Stomach smooth muscle (tissue), 2 donors: ENCODE measurements around the gene BDKRB1.

Source experiments
- H3K27ac ChIP-seq: one replicate; pipeline ENCODE4 v1.7.0; 2013; ENCODE audit warnings: mild to moderate bottlenecking, low read length, inconsistent platforms
- H3K27me3 ChIP-seq, 2 donors: one replicate each; pipeline ENCODE4 v1.7.0; 2013; ENCODE audit warnings: low read length in 2 of 2; ENCODE audit not compliant: insufficient read depth in 2 of 2, control insufficient read depth in 1 of 2
- H3K36me3 ChIP-seq, 2 donors: one replicate each; pipeline ENCODE4 v1.7.0; 2013; ENCODE audit warnings: low read length in 2 of 2; ENCODE audit not compliant: control insufficient read depth in 2 of 2, insufficient read depth in 2 of 2
- H3K4me1 ChIP-seq: one replicate; pipeline ENCODE4 v1.7.0; 2013; ENCODE audit warnings: low read length; ENCODE audit not compliant: control insufficient read depth, insufficient read depth
- H3K4me3 ChIP-seq, 2 donors: one replicate each; pipeline ENCODE4 v1.7.0; 2013; ENCODE audit warnings: low read length in 2 of 2
- H3K9ac ChIP-seq, 2 donors: one replicate each; pipeline ENCODE4 v1.7.0; 2013; ENCODE audit warnings: low read length in 2 of 2, mild to moderate bottlenecking in 1 of 2
- H3K9me3 ChIP-seq, 2 donors: one replicate each; pipeline ENCODE4 v1.7.0; 2013; ENCODE audit warnings: low read length in 2 of 2; ENCODE audit not compliant: control insufficient read depth in 2 of 2
- donor health status: healthy.
- donor health status: Pancreatic carcinoma.

BDKRB1 gene

GRCh38 chr14:96261053-96261452, 5.0 kb downstream of the BDKRB1 start:
- no peaks in the 10 kb centered on the region for H3K27me3 ChIP-seq
- no peaks in the 10 kb centered on the region for H3K9me3 ChIP-seq
- no peaks in the 10 kb centered on the region for H3K36me3 ChIP-seq
- peaks cover 9% of the 10 kb centered on the region for H3K4me1 ChIP-seq
- no peak overlapping the region for H3K27ac ChIP-seq
- H3K4me3 ChIP-seq, result no peak overlapping the region
- no peak overlapping the region for H3K9ac ChIP-seq

GRCh38 chr14:96261772-96262655, 6.0 kb downstream of the BDKRB1 start:
- no peak overlapping the region for H3K27ac ChIP-seq
- peaks cover 8% of the 10 kb centered on the region for H3K4me1 ChIP-seq
- H3K27me3 ChIP-seq, result no peaks in the 10 kb centered on the region
- H3K36me3 ChIP-seq, result no peaks in the 10 kb centered on the region
- H3K4me3 ChIP-seq, result no peak overlapping the region
- no peaks in the 10 kb centered on the region for H3K9me3 ChIP-seq
- H3K9ac ChIP-seq, result no peak overlapping the region

GRCh38 chr14:96263347-96264199, 7.6 kb downstream of the BDKRB1 start:
- peaks cover 13% of the 10 kb centered on the region for H3K4me1 ChIP-seq
- no peaks in the 10 kb centered on the region for H3K27me3 ChIP-seq

GRCh38 chr14:96264200-96264553, 8.2 kb downstream of the BDKRB1 start:
- H3K27ac ChIP-seq, result no peak overlapping the region
- no peak overlapping the region for H3K4me3 ChIP-seq
- H3K9ac ChIP-seq, result no peak overlapping the region
- H3K27me3 ChIP-seq, result no peaks in the 10 kb centered on the region
- peaks cover 19% of the 10 kb centered on the region for H3K4me1 ChIP-seq
- no peaks in the 10 kb centered on the region for H3K9me3 ChIP-seq
- H3K36me3 ChIP-seq, result no peaks in the 10 kb centered on the region

More at GRCh38 chr14:96263347-96264199, 7.6 kb downstream of the BDKRB1 start:
- no peak overlapping the region for H3K4me3 ChIP-seq
- no peaks in the 10 kb centered on the region for H3K9me3 ChIP-seq
- H3K27ac ChIP-seq, result no peak overlapping the region
- no peaks in the 10 kb centered on the region for H3K36me3 ChIP-seq
- H3K9ac ChIP-seq, result no peak overlapping the region

- Histone ChIP-seq H3K27me3 (no peaks in the 10 kb centered on the region), H3K27ac (no peak overlapping the region), H3K4me1 (peaks cover 22% of the 10 kb centered on the region), H3K36me3 (no peaks in the 10 kb centered on the region), H3K9ac (no peak overlapping the region), H3K9me3 (no peaks in the 10 kb centered on the region), H3K4me3 (no peak overlapping the region)
Measured at GRCh38 chr14:96264853-96265252, 8.8 kb downstream of the BDKRB1 start.

- Histone ChIP-seq H3K4me1 (peaks cover 22% of the 10 kb centered on the region), H3K27ac (no peak overlapping the region), H3K4me3 (no peak overlapping the region), H3K27me3 (no peaks in the 10 kb centered on the region), H3K36me3 (no peaks in the 10 kb centered on the region), H3K9ac (no peak overlapping the region), H3K9me3 (no peaks in the 10 kb centered on the region)
Measured at GRCh38 chr14:96265383-96266095, 9.5 kb downstream of the BDKRB1 start.

- peaks cover 17% of the 10 kb centered on the region for H3K4me1 ChIP-seq
- no peak overlapping the region for H3K27ac ChIP-seq
- no peaks in the 10 kb centered on the region for H3K36me3 ChIP-seq
- H3K9ac ChIP-seq, result no peak overlapping the region
- peaks cover 0 to 4% of the 10 kb centered on the region in 2 donors for H3K9me3 ChIP-seq
- no peaks in the 10 kb centered on the region for H3K27me3 ChIP-seq
- no peak overlapping the region for H3K4me3 ChIP-seq
Measured at GRCh38 chr14:96267336-96267735, 11.3 kb downstream of the BDKRB1 start.

GRCh38 chr14:96267916-96268315, 11.9 kb downstream of the BDKRB1 start:
- H3K4me1 ChIP-seq, result peaks cover 17% of the 10 kb centered on the region
- H3K9ac ChIP-seq, result no peak overlapping the region
- H3K9me3 ChIP-seq, result peaks cover 0 to 4% of the 10 kb centered on the region in 2 donors
- no peak overlapping the region for H3K4me3 ChIP-seq
- no peaks in the 10 kb centered on the region for H3K27me3 ChIP-seq
- no peak overlapping the region for H3K27ac ChIP-seq
- no peaks in the 10 kb centered on the region for H3K36me3 ChIP-seq

GRCh38 chr14:96268431-96269358, 12.7 kb downstream of the BDKRB1 start:
- Histone ChIP-seq H3K9ac (no peak overlapping the region), H3K36me3 (no peaks in the 10 kb centered on the region), H3K9me3 (peaks cover 0 to 4% of the 10 kb centered on the region in 2 donors), H3K4me1 (peaks cover 17% of the 10 kb centered on the region), H3K27ac (peak overlapping the region; percentile 46), H3K4me3 (no peak overlapping the region), H3K27me3 (no peaks in the 10 kb centered on the region)

GRCh38 chr14:96269359-96269710, 13.3 kb downstream of the BDKRB1 start:
- H3K27ac ChIP-seq, result no peak overlapping the region
- H3K36me3 ChIP-seq, result no peaks in the 10 kb centered on the region
- H3K27me3 ChIP-seq, result no peaks in the 10 kb centered on the region
- H3K9ac ChIP-seq, result no peak overlapping the region
- peaks cover 17% of the 10 kb centered on the region for H3K4me1 ChIP-seq
- peaks cover 0 to 4% of the 10 kb centered on the region in 2 donors for H3K9me3 ChIP-seq
- no peak overlapping the region for H3K4me3 ChIP-seq
